HepG2 (cell line): ENCODE results near the gene PLCXD3. TPM values are rescaled to one million over a fixed set of nuclear protein-coding genes. Genes with fewer than 3 reads are reported as not detected.
"Not testable (repeated sequence)": the region's sequence is repeated elsewhere in the genome, so short reads cannot be mapped to it uniquely, and the experiment has no call there.

Source experiments
- ATAC-seq: fragments of 200-7000 bp; cut with Tn5 transposase; 3 replicates; pipeline ENCODE4 v1.9.1; 2020; ENCODE audit warnings: mild to moderate bottlenecking, moderate library complexity
- BruUV-seq: library from RNA; stranded (reverse); fragments of 400-500 nt; replicated peaks from 2 replicates; lab custom pipeline; 2021; lab: Mats Ljungman, UMichigan
- CTCF ChIA-PET: fragments of 300-600 bp; formaldehyde crosslinking; extraction: SDS; loops from one replicate; lab custom pipeline; 2021; ENCODE audit warnings: low total read pairs, inconsistent platforms, low intra/inter-chr PET ratio; lab: Yijun Ruan, JAX
- POLR2A ChIA-PET: fragments of 350-600 bp; sonication (Branson Sonifier 250); formaldehyde crosslinking; loops from one replicate; lab custom pipeline; 2020; ENCODE audit warnings: antibody characterized with exemption, inconsistent platforms; lab: Yijun Ruan, JAX
- DNase-seq: peaks from one replicate; pipeline ENCODE4 v3.0.0-alpha.2; 2015; ENCODE audit warnings: low spot score
- FAIRE-seq: peaks from 3 replicates; lab custom pipeline; 2011; peaks lifted over from hg19 to GRCh38; lab: Jason Lieb, UNC
- H2AFZ ChIP-seq: one replicate; pipeline ENCODE4 v1.6.1; 2011; ENCODE audit warnings: low read length, inconsistent platforms
- H3K27ac ChIP-seq: fragments of 300-600 bp; 3 replicates; pipeline ENCODE4 v1.8.0; 2011; ENCODE audit warnings: mixed run types, mild to moderate bottlenecking, mixed read lengths, low read length, inconsistent platforms; ENCODE audit not compliant: insufficient read depth; ENCODE audit errors: extremely low read length
- H3K27me3 ChIP-seq, 2 experiments: fragments of 200-600 bp in 1 of 2; 2 replicates in 1 of 2; 3 replicates in 1 of 2; pipeline versions ENCODE4 v1.6.0 to v1.8.0; 2011; ENCODE audit warnings: low read length in 2 of 2, mild to moderate bottlenecking in 2 of 2, moderate library complexity in 2 of 2, inconsistent platforms in 1 of 2; ENCODE audit not compliant: insufficient read depth in 2 of 2, control insufficient read depth in 1 of 2
- H3K36me3 ChIP-seq, 2 experiments: fragments of 200-600 bp in 1 of 2; replicated peaks in 1 of 2; 2 replicates in 1 of 2; 3 replicates in 1 of 2; pipeline versions ENCODE4 v1.5.1 to v1.8.0; 2011; ENCODE audit warnings: low read length in 2 of 2, inconsistent platforms in 1 of 2; ENCODE audit not compliant: insufficient read depth in 2 of 2, control insufficient read depth in 1 of 2
- H3K4me1 ChIP-seq: 2 replicates; pipeline ENCODE4 v1.5.1; 2012; ENCODE audit warnings: low read length, inconsistent platforms; ENCODE audit not compliant: insufficient read depth
- H3K4me2 ChIP-seq: 2 replicates; pipeline ENCODE4 v1.6.0; 2011; ENCODE audit warnings: low read depth, low read length, inconsistent platforms
- H3K4me3 ChIP-seq, 3 experiments: fragments of 200-600 bp in 1 of 3; sonication (generic), shearing (Covaris generic) in 1 of 3; replicated peaks in 1 of 3; 2 replicates each; pipeline ENCODE4 v1.5.1; 2011 to 2016; ENCODE audit warnings: low read length in 3 of 3, inconsistent platforms in 2 of 3, low read depth in 2 of 3, mild to moderate bottlenecking in 2 of 3, control low read depth in 1 of 3, mixed read lengths in 1 of 3; ENCODE audit not compliant: insufficient read depth in 1 of 3
- H3K79me2 ChIP-seq: one replicate; pipeline ENCODE4 v1.6.1; 2011; ENCODE audit warnings: low read length, inconsistent platforms; ENCODE audit not compliant: insufficient read depth
- H3K9ac ChIP-seq: 2 replicates; pipeline ENCODE4 v1.6.0; 2011; ENCODE audit warnings: mild to moderate bottlenecking, low read depth, low read length, inconsistent platforms; ENCODE audit not compliant: insufficient read depth
- H3K9me3 ChIP-seq: 2 replicates; pipeline ENCODE4 v1.5.1; 2012; ENCODE audit warnings: mild to moderate bottlenecking, low read length
- H4K20me1 ChIP-seq: 2 replicates; pipeline ENCODE4 v1.6.0; 2011; ENCODE audit warnings: inconsistent platforms, mild to moderate bottlenecking, low read length, moderate library complexity; ENCODE audit not compliant: insufficient read depth
- ATF7 ChIP-seq, 2 experiments: fragments of 450-650 bp in 1 of 2; sonication (generic) in 1 of 2; formaldehyde crosslinking in 1 of 2; IDR thresholded peaks; 2 replicates each; pipeline versions ENCODE4 v1.4.0 to v1.6.1; 2016 to 2020; ENCODE audit warnings: antibody characterized with exemption in 1 of 2, mild to moderate bottlenecking in 1 of 2, missing genetic modification reagents in 1 of 2
- HNRNPK ChIP-seq: fragments of 200-400 bp; formaldehyde crosslinking; IDR thresholded peaks from 2 replicates; pipeline ENCODE4 v1.6.1; 2018; ENCODE audit warnings: low read length, low read depth, moderate library complexity, mild to moderate bottlenecking; ENCODE audit not compliant: poor library complexity, severe bottlenecking
- PCBP1 ChIP-seq: fragments of 200-400 bp; formaldehyde crosslinking; IDR thresholded peaks from 2 replicates; pipeline ENCODE4 v1.6.1; 2017; ENCODE audit warnings: mild to moderate bottlenecking, low read depth, low read length, borderline replicate concordance
- ZNF644 ChIP-seq: IDR thresholded peaks from 2 replicates; pipeline ENCODE4 v1.6.1; 2016; ENCODE audit warnings: low read depth
- WGBS: methylation state at CpG from one replicate; pipeline ENCODE4 v1.1.6; 2017; ENCODE audit warnings: low lambda C conversion rate; 5-methylcytosine and 5-hydroxymethylcytosine counted together
- in situ Hi-C: cut with HindIII; loops from 2 replicates; pipeline ENCODE4 v1.10.0; 2017; ENCODE audit warnings: low pct_unique_long_range_greater_than_20kb; ENCODE audit not compliant: extremely low pct_ligation_motif_present
- intact Hi-C: fragments of 100-400 bp; cut with micrococcal nuclease; formaldehyde crosslinking; loops from one replicate; pipeline ENCODE4 v1.10.0; 2022; ENCODE audit not compliant: unreplicated experiment
- polyA plus RNA-seq, 8 experiments: library from polyadenylated mRNA; depleted of rRNA in 3 of 8; stranded (reverse) in 7 of 8; unstranded in 1 of 8; fragments of >200 nt; fragmentation: Illumina TruSeq in 4 of 8; extraction: Trizol in 4 of 8; gene quantifications; 2 replicates each; pipeline versions ENCODE4 v1.2.1 to v1.2.3, GENCODE V29; 2011 to 2016; ENCODE audit warnings: low read depth in 4 of 8, missing spikeins in 1 of 8, mixed read lengths in 1 of 8; ENCODE audit not compliant: insufficient read depth in 1 of 8
- total RNA-seq, 5 experiments: library from RNA; depleted of rRNA; stranded (reverse); fragments of >200 nt; fragmentation: Illumina TruSeq; extraction: Trizol; gene quantifications; 2 replicates each; pipeline ENCODE4 v1.2.3, GENCODE V29; 2016; ENCODE audit warnings: low read depth in 1 of 5

The PLCXD3 gene
- total and polyA plus RNA-seq, 2 of the 13 experiments (the other 11 are each of a cell fraction or from before 2014, with no cell fraction given): not detected

DNA sequence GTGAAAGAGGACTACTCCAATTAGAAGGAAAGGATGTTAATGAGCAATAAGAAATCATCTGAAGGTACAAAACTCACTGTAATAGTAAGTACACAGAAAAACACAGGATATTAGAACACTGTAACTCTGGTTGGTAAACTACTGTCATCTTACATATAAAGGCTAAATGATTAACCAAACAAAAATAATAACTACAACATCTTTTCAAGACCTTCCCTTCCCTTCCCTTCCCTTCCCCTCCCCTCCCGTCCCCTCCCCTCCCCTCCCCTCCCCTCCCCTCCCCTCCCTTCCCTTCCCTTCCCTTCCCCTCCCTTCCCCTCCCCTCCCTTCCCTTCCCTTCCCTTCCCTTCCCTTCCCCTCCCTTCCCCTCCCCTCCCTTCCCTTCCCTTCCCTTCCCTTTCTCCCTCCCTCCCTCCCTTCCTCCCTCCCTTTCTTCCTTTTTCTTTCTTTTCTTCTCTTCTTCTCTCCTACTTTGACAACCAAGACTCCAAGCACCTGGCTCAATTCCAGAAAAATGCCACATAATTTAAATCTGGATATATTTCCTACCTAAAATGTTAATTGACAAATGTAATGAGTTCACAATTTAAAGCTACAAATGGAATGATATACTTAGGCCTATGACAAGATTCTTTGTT, 38.7 kb downstream of the PLCXD3 start:
- H3K27ac ChIP-seq, H3K4me1 ChIP-seq, H2AFZ ChIP-seq, intact Hi-C loops, CTCF ChIA-PET, BruUV-seq, H3K79me2 ChIP-seq, FAIRE-seq, ATAC-seq, H3K9ac ChIP-seq, H3K4me2 ChIP-seq, H3K27me3 ChIP-seq, H3K36me3 ChIP-seq, POLR2A ChIA-PET, H3K4me3 ChIP-seq, DNase-seq, in situ Hi-C loops, H4K20me1 ChIP-seq: not testable (repeated sequence)
- peaks cover 35% of the 10 kb centered on the region for H3K9me3 ChIP-seq
- no CpG with 5 or more reads among the region's 1 CpG for WGBS
- TF ChIP-seq HNRNPK: peak; percentile 98
- TF ChIP-seq PCBP1: 0 out of 2 replicates have a peak, but pooled peaks have one; percentile 73

DNA sequence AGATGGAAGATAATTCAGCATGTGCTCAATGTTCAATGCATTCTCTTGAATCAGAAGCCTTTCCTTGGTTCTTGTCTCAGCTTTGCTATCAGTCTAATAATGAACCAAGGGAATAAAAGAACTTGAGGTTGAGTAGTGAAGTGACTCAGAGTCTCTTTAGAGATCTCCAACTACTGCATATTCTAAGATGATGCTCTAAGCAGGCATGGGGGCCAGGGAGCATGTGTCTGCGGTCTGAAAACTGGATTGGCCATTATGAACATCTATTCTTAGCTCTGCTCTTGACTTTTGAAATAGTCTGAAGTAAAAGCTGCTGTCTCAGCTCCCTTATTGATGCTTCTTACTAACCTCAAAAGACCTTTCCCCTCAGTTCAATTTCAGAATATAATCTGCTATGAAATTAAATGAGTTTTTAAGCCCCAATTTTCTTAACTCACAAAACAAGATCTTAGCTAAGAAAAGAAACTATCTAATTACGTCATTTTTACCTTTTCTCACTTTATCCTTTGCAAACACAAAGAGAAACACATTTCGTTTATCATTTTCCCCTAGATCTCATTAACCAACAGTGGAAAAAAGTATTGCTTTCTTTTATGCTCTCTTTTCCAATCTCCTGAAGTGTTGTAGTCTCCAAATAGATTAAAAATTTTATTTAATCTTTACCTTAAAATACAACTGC, 44.8 kb downstream of the PLCXD3 start:
- POLR2A ChIA-PET: no interaction called here
- in situ Hi-C loops: no loop called here
- Histone ChIP-seq H2AFZ (no peak overlapping the region), H3K9ac (no peak overlapping the region), H3K79me2 (no peaks in the 10 kb centered on the region), H3K27ac (no peak overlapping the region), H3K4me1 (no peaks in the 10 kb centered on the region), H3K4me3 (no peak overlapping the region), H3K9me3 (peaks cover 10% of the 10 kb centered on the region; the same call in 1 of the 2 replicates), H3K27me3 (no peaks in the 10 kb centered on the region), H4K20me1 (no peaks in the 10 kb centered on the region), H3K36me3 (no peaks in the 10 kb centered on the region), H3K4me2 (no peak overlapping the region)
- no peak for ATAC-seq
- DNase-seq: no peak
- FAIRE-seq: no peak
- BruUV-seq: no TSS peak
- intact Hi-C loops: no loop called here
- no peak for TF ChIP-seq ZNF644 (CRISPR knock-in tag)
- TF ChIP-seq ATF7 (IDR thresholded peaks at IDR 0.05): peak; percentile 96
- no peak for TF ChIP-seq ATF7 (CRISPR knock-in tag; IDR thresholded peaks at IDR 0.05)
- 3% methylated on average over 3 of the region's 3 CpGs for whole genome bisulfite sequencing
- CTCF ChIA-PET: no interaction called here
